ENCODE results near the gene DGAT2. TPM values are rescaled to one million over a fixed set of nuclear protein-coding genes. Genes with fewer than 3 reads are reported as not detected.

Gene DGAT2
- total RNA-seq, 2 experiments from 2014 or later: 0.65 to 0.86 TPM

DNA sequence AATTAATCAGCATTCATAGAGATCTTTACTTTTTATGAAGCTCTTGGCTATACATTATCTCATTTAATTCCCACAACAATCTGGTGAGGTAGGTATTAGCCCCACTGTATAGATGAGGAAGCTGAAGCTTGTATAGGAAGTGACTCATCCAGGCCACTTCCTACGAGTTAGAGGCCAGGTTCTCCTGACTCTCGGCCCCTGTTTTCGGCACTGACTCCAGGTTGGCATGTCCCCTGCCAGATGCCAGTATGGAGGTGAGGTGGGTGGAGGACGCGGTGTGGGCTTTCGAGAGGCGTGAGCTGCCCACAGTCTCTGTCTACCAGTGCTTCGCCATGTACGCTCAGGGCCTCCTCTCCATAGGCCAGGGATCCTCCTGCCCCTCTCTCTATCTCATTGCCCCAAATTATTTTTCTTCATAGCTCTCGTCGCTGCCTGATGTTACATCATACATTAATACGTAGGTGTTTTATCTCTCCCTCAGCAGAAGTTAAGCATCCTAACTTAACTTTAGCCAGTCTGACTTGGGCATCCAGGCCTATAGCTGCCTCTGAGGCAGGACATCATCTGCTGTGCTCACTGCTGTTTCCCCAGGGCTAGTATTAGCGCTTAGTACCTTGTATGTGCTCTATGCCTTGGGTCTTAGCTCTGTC lies 9.0 kb downstream of the DGAT2 start:
- Mint-ChIP-seq H3K27me3 (no peaks in the 10 kb centered on the region), H3K27ac (peak overlapping the region; percentile 78), H3K4me1 (peaks cover 24% of the 10 kb centered on the region), H3K36me3 (no peaks in the 10 kb centered on the region), H3K9me3 (no peaks in the 10 kb centered on the region), H3K4me3 (peak overlapping the region; percentile 18)
- POLR2A ChIA-PET: interaction anchor here (0.6 to 1.4 kb wide), 2 partner anchors 38 to 1112 kb away, joined by 3 to 5 read pairs; no protein-coding TSS in a partner anchor
- peak; percentile 77 for ATAC-seq (ENCODE audit: low read depth)
- no peak for DNase-seq

DNA sequence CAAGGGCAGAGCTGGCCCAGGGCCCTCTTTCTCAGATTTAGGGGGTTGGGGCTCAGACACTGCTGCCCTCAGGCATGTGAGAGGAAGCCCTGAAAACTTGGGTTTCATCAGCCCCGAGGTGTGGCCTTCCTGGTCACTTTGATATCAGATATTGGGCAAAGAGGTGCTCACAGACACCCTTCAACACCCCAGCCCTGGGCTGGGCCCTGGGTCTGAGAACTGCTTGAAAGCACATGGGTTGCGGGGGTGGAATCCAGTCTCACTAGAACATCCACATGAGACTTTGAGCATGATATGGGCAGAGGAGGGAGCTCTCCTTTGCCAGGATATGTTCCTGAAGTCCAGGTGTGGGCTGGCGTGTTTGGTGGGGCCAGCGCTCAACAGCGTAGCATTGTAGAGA lies 10.4 kb downstream of the DGAT2 start:
- POLR2A ChIA-PET: no interaction called here
- no peak overlapping the region for H3K4me3 Mint-ChIP-seq
- H3K27ac Mint-ChIP-seq: no peak overlapping the region
- H3K4me1 Mint-ChIP-seq: peaks cover 22% of the 10 kb centered on the region
- no peaks in the 10 kb centered on the region for H3K36me3 Mint-ChIP-seq
- no peak for DNase-seq
- H3K27me3 Mint-ChIP-seq: no peaks in the 10 kb centered on the region
- ATAC-seq (ENCODE audit: low read depth): no peak
- H3K9me3 Mint-ChIP-seq: no peaks in the 10 kb centered on the region

DNA sequence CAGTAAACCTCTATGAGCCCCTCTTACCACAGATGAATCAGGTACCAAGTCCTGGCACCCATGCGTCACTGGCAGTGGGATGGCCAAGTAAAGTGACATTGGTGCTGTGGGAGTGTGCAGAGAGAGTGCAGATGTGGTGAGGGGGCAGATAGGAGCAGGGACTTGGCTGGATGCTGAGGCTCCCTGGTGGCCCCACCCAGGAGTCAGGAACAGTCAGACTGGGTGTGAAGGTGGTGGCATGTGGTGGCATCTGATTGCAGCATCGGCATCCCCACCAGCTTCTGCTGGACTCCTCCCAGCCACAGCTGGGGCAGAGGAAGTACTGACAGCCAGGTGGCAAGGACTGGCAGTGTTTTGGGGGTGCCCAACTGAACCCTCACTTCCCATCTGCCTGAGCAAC lies 11.4 kb downstream of the DGAT2 start:
- peaks cover 22% of the 10 kb centered on the region for H3K4me1 Mint-ChIP-seq
- H3K9me3 Mint-ChIP-seq: no peaks in the 10 kb centered on the region
- no peak overlapping the region for H3K27ac Mint-ChIP-seq
- H3K36me3 Mint-ChIP-seq: no peaks in the 10 kb centered on the region
- ATAC-seq (ENCODE audit: low read depth) (no peak), DNase-seq (no peak)
- POLR2A ChIA-PET: no interaction called here
- no peaks in the 10 kb centered on the region for H3K27me3 Mint-ChIP-seq
- H3K4me3 Mint-ChIP-seq: no peak overlapping the region

DNA sequence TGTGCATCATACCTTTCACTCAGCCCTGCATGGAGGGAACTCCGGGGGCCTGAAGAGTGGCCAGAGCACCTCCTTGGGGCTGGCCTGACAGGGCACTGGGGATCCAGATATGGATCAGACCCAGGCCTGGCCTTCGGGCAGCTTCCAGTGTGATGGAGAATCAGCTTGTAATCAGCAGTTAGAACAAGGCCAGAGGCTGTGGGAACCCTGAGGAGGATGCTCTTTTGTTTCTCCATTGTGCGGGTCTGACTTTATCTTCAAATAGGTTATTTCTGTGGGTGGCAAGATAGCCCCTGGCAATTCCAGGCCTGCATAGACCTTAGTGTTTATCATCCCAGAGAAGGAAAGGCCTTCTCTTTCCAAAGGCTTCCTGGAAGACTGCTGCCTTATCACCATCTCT lies 12.3 kb downstream of the DGAT2 start:
- no peak overlapping the region for H3K27ac Mint-ChIP-seq
- DNase-seq (no peak), ATAC-seq (ENCODE audit: low read depth) (no peak)
- H3K4me3 Mint-ChIP-seq: no peak overlapping the region
- no peaks in the 10 kb centered on the region for H3K36me3 Mint-ChIP-seq
- H3K9me3 Mint-ChIP-seq: no peaks in the 10 kb centered on the region
- no peaks in the 10 kb centered on the region for H3K27me3 Mint-ChIP-seq
- H3K4me1 Mint-ChIP-seq: peaks cover 22% of the 10 kb centered on the region
- POLR2A ChIA-PET: no interaction called here

DNA sequence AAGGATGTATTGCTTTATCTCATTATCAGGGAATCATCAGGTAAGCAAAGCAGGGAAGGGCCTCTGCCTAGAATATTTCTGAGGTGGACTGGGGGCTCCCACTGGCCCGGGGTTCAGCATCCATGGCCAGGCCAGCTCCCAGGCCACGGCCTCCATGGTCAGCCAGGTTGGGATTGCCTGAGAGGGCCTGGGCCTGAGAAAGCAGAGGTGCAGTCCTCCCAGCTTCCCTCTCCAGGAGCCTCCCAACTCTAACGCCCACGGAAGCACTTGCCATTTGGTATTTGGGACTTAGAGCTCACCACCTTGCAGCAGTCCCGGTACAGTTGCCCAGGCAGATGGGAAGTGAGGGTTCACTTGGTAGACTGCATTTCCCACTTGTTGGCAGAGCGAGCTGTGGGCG lies 12.7 kb downstream of the DGAT2 start:
- H3K36me3 Mint-ChIP-seq: no peaks in the 10 kb centered on the region
- POLR2A ChIA-PET: no interaction called here
- DNase-seq (no peak), ATAC-seq (ENCODE audit: low read depth) (no peak)
- H3K9me3 Mint-ChIP-seq: no peaks in the 10 kb centered on the region
- no peak overlapping the region for H3K27ac Mint-ChIP-seq
- H3K4me1 Mint-ChIP-seq: peaks cover 22% of the 10 kb centered on the region
- no peaks in the 10 kb centered on the region for H3K27me3 Mint-ChIP-seq
- no peak overlapping the region for H3K4me3 Mint-ChIP-seq

DNA sequence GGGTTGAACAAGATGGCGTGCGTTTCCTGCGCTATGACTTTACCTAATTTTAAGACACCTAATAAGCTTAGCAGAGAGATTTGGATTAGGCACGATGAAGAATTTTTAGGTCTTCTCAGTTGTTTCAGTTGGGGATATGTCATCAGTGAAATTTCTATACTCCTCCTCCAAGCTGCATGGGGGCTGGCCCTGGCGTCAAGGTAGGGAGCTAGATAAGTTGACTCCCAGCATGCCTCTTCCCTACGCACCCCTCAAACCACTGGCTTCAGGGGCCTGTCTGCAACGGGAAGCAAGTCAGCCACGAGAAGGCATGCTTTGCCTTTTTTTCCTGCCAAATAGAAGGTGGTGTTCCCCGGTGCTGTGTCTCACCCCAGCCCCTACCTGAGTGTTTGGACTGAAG lies 13.3 kb downstream of the DGAT2 start:
- no peaks in the 10 kb centered on the region for H3K9me3 Mint-ChIP-seq
- DNase-seq: no peak
- no peak overlapping the region for H3K4me3 Mint-ChIP-seq
- ATAC-seq (ENCODE audit: low read depth): no peak
- POLR2A ChIA-PET: no interaction called here
- H3K4me1 Mint-ChIP-seq: peaks cover 20% of the 10 kb centered on the region
- no peaks in the 10 kb centered on the region for H3K27me3 Mint-ChIP-seq
- H3K36me3 Mint-ChIP-seq: no peaks in the 10 kb centered on the region
- no peak overlapping the region for H3K27ac Mint-ChIP-seq

DNA sequence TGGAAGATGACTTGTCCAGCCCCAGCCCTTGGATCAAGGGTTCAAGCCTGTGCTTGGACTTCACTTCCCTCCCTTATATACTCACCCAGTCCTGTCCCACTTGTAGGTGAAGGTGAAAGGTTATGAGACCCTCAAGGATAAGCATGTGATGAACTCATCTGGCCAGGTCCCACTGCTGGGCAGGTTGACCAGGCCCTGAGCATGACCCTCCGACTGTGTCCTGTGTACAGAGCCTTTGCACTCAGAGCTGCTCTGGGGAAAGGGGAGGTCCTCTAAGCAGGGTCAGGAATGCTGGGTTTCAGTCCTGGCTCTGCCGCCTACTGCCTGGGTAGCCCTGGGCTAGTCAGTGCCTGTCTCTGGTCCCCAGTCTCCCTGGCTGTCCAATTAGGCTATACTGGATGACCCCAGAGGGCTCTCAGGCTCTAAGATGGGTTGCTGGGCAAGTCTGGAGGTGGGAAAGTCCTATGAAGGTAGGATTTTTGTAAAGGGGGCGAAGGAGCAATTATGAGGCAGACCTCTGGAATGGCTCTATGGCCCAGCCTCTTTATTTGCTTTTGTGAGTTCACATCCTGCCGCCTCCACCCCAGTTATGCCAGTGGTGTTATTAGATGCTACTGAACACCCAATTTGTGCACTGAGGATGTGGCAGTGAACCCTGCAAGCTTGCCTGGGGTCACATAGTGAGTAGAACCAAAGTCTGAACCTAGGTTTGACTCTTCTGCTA lies 14.1 kb downstream of the DGAT2 start:
- Mint-ChIP-seq H3K27ac (no peak overlapping the region), H3K4me1 (peaks cover 11% of the 10 kb centered on the region), H3K4me3 (no peak overlapping the region), H3K9me3 (no peaks in the 10 kb centered on the region), H3K27me3 (no peaks in the 10 kb centered on the region), H3K36me3 (no peaks in the 10 kb centered on the region)
- DNase-seq (no peak), ATAC-seq (ENCODE audit: low read depth) (no peak)
- POLR2A ChIA-PET: no interaction called here

DNA sequence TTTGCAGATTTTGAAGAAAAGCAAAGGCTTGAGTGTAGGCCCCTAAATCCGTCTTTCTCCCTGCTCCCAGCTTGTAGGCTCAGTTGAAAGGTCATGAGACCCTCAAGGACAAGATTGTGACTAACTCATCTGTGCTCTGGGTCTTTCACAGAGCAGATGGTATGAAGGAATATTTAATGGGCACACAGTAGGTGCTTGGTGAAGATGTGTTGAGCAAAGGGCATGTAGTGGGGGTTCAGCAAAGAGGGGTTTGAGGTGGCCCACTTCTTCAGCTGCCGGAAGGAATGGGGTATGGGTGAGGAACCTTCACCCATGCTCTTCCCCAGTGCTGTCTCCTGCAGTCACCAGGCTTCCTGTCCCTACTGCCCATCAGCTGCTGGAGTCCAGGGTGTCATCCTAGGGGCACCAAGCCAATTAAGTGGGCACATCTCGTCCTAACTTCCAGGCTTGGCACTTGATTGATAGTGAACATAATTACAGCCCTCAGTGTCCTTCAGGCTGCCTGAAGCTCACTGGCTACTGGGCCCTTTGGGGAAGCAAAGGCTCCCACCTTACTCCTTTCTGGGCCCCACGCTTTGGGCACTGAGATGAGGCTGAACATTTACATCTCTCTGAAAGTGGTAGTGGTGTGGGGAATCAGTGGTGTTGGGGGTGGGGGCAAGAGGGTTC lies 15.0 kb downstream of the DGAT2 start:
- no peak overlapping the region for H3K27ac Mint-ChIP-seq
- no peaks in the 10 kb centered on the region for H3K27me3 Mint-ChIP-seq
- no peaks in the 10 kb centered on the region for H3K36me3 Mint-ChIP-seq
- DNase-seq (no peak), ATAC-seq (ENCODE audit: low read depth) (no peak)
- no peaks in the 10 kb centered on the region for H3K9me3 Mint-ChIP-seq
- peaks cover 7% of the 10 kb centered on the region for H3K4me1 Mint-ChIP-seq
- POLR2A ChIA-PET: no interaction called here
- no peak overlapping the region for H3K4me3 Mint-ChIP-seq

DNA sequence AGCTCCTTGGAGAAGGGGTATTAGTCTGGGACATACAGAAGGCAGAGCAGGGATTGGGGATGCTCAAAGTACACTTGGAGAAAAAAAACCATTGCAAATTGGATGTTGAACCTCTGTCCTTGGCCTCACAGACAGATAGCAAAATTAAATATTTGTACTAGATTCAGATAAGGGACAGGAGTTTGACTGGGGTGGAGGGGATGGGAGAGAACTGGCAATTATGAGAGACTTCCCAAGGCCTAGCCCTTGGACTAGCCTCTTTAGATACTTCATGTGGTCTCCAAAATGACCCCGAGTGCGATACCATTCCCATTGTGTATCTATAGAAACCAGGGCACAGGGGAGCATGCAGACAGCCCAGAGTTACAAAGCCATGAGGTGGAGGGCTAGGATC lies 15.5 kb downstream of the DGAT2 start:
- Mint-ChIP-seq H3K27ac (no peak overlapping the region), H3K36me3 (no peaks in the 10 kb centered on the region)
- ATAC-seq (ENCODE audit: low read depth): no peak

DNA sequence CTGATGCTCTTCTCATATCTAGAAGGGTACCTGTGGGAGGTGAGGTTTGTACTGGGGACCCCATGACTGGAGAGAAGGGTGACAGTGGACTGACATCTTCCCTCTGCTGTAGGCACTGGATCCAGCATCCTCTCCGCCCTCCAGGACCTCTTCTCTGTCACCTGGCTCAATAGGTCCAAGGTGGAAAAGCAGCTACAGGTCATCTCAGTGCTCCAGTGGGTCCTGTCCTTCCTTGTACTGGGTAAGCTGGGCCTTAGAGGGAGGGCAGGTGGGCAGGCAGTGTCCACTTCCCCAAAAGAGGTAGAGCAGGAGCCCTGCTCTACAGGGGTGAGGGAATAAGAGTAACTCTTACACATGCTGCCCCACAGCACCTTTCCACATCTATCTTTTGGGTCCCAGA lies 15.9 kb downstream of the DGAT2 start:
- H3K36me3 Mint-ChIP-seq: no peaks in the 10 kb centered on the region
- POLR2A ChIA-PET: no interaction called here
- H3K4me3 Mint-ChIP-seq: no peak overlapping the region
- DNase-seq (no peak), ATAC-seq (ENCODE audit: low read depth) (no peak)
- peaks cover 7% of the 10 kb centered on the region for H3K4me1 Mint-ChIP-seq
- no peaks in the 10 kb centered on the region for H3K27me3 Mint-ChIP-seq
- H3K27ac Mint-ChIP-seq: no peak overlapping the region
- no peaks in the 10 kb centered on the region for H3K9me3 Mint-ChIP-seq

More for the DNA sequence above, 15.5 kb downstream of the DGAT2 start:
- H3K27me3 Mint-ChIP-seq: no peaks in the 10 kb centered on the region
- H3K4me1 Mint-ChIP-seq: peaks cover 7% of the 10 kb centered on the region
- no peak for DNase-seq
- no peaks in the 10 kb centered on the region for H3K9me3 Mint-ChIP-seq
- H3K4me3 Mint-ChIP-seq: no peak overlapping the region
- POLR2A ChIA-PET: no interaction called here

DNA sequence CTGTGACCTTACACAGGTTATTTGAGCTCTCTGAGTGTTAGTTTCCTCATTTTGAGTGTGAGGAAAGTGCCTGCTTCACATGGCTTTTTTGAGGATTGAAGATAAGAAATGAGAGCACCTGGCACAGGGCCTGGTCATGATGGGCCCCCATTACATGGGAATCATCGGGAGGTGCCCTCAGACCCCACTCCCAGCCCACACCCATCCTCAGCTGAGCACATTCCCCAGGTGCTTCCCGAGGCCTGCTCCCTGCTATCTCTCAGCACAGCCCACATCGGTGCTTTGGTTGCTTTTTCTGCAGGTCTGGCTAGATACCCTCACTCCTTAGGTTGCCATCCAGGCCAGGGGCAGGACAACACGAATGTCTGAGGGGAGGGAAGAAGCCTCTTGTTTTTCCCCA lies 16.6 kb downstream of the DGAT2 start:
- Mint-ChIP-seq H3K4me3 (no peak overlapping the region), H3K27ac (no peak overlapping the region), H3K27me3 (no peaks in the 10 kb centered on the region), H3K9me3 (no peaks in the 10 kb centered on the region), H3K4me1 (peaks cover 4% of the 10 kb centered on the region), H3K36me3 (no peaks in the 10 kb centered on the region)
- ATAC-seq (ENCODE audit: low read depth): no peak
- no peak for DNase-seq
- POLR2A ChIA-PET: no interaction called here

DNA sequence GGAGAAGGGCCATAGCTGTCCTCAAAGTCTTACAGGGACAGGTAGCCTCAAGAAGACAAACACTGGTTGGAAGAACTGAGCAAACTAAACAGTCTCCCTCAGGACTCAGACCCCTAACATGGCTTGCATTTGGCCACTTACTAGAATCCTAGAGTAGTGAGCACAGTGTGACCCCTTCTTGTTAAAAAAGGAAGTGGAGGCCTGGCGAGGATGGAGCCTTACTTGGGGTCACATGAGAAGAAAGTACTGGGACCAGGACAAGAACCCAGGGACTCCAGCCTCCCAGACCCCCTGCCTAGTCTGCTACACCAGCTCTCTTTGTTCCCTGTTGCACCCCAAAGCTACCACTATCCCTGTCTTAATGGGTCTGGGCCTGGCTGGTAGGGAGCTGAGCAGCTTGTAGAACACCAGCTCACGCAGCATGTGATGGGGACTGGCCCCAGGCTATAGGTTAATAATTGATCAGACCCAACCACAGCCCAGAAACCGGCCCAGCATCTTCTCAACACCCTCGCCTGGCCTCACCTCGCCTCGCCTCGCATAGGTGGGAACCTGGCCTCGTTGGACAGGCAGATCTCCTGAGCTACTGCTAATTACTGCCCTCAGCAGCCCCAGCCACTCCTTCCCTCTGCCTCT lies 17.6 kb downstream of the DGAT2 start:
- no peaks in the 10 kb centered on the region for H3K27me3 Mint-ChIP-seq
- peaks cover 4% of the 10 kb centered on the region for H3K4me1 Mint-ChIP-seq
- H3K4me3 Mint-ChIP-seq: no peak overlapping the region
- POLR2A ChIA-PET: no interaction called here
- no peaks in the 10 kb centered on the region for H3K9me3 Mint-ChIP-seq
- ATAC-seq (ENCODE audit: low read depth) (no peak), DNase-seq (no peak)
- H3K36me3 Mint-ChIP-seq: no peaks in the 10 kb centered on the region
- no peak overlapping the region for H3K27ac Mint-ChIP-seq

DNA sequence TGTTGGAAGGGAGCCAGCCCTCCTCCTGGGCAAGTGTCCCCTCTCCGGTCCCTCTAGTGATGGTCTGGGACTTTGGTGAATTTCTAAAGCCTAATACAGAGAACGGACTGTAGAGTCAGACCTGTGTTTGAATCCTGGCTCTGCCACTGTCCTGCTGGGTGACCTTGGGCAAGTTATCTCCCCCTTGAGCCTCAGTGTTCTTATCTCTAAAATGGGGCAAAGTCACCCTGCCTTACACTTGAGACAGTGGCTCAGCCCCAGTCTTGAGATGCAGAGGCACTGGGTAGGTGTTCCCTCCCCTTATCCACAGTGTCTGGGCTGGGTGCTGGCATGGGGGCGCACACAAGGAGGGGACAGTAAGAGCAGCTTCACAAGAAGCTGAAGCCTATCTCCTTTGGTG lies 20.9 kb downstream of the DGAT2 start:
- Mint-ChIP-seq H3K27me3 (no peaks in the 10 kb centered on the region), H3K4me1 (no peaks in the 10 kb centered on the region), H3K4me3 (no peak overlapping the region), H3K27ac (no peak overlapping the region), H3K9me3 (no peaks in the 10 kb centered on the region), H3K36me3 (no peaks in the 10 kb centered on the region)
- POLR2A ChIA-PET: no interaction called here
- ATAC-seq (ENCODE audit: low read depth): no peak
- no peak for DNase-seq

DNA sequence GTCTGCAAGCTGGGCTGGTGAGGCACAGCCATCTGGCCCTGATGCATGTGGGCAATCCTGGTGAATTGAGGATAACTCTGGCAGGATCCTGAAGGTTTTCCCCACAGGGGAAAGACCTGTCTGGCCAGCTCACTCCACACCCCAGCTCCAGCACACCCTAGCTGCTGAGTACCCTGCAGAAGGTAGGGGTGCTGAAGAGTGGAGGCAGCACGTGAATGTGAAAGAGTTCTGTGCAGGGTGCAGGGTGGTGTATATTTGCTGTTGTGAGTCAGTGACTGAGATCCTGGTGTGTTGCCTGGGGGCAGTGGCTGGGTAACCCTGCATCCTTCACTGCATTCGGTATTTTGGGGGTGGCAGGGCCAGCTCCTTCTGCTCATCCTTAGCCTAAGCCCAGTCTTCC lies 22.4 kb downstream of the DGAT2 start:
- Mint-ChIP-seq H3K9me3 (no peaks in the 10 kb centered on the region), H3K4me1 (no peaks in the 10 kb centered on the region), H3K36me3 (no peaks in the 10 kb centered on the region), H3K4me3 (no peak overlapping the region), H3K27me3 (no peaks in the 10 kb centered on the region), H3K27ac (no peak overlapping the region)
- POLR2A ChIA-PET: no interaction called here
- DNase-seq: no peak
- ATAC-seq (ENCODE audit: low read depth): no peak

Data from activated naive CD8-positive, alpha-beta T cell treated with anti-CD3 and anti-CD28 coated beads, Interleukin-2, amount 10 ng/mL, durations not matched to agents 7 days and 5 days (primary cell).